Measurements from ENCODE around the gene AUP1. TPM values are rescaled to one million over a fixed set of nuclear protein-coding genes. Genes with fewer than 3 reads are reported as not detected.

Gene AUP1
- total and polyA plus RNA-seq, 9 donors, result 57.1 to 101 (median 70.4) TPM

GRCh38 chr2:74507145-74507925, 22.2 kb downstream of the AUP1 start, which contains the start of gene PCGF1:
Gene PCGF1, minus strand, starts transcription at chr2:74507695. Its CDS starts 27 bp downstream, at chr2:74507668.
- 0 to 2% (median 1%) methylated on average over 56 of the region's 56 CpGs for WGBS, 3 donors
- Histone ChIP-seq H3K36me3 (no peaks in the 10 kb centered on the region), H3K4me3 (peak within 1 kb of the TSS; percentile 71), H3K4me1 (ENCODE audit: insufficient read depth) (peaks cover 5% of the 10 kb centered on the region), H3K27ac (peak within 1 kb of the TSS; percentile 98 to 99), H3K9me3 (no peaks in the 10 kb centered on the region), H3K27me3 (no peaks in the 10 kb centered on the region)
- intact Hi-C loops (cut with DNase I), result loop anchor here in 1 of 4 donors (10.0 kb wide), 1 partner anchor 77 kb away; no protein-coding TSS in a partner anchor
- peak; percentile 99 to 100 (median 100) for DNase-seq
- no peak for TF ChIP-seq EP300 (IDR thresholded peaks at IDR 0.05)
- peak; percentile 22 for TF ChIP-seq POLR2A (IDR thresholded peaks at IDR 0.05)
- peak in 2 of 3 donors; percentile 19 to 37 for TF ChIP-seq CTCF (IDR thresholded peaks at IDR 0.05)

- TF ChIP-seq CTCF (IDR thresholded peaks at IDR 0.05), result no peak
- no peak for TF ChIP-seq EP300 (IDR thresholded peaks at IDR 0.05)
- Histone ChIP-seq H3K4me3 (no peak overlapping the region), H3K27me3 (no peaks in the 10 kb centered on the region), H3K4me1 (ENCODE audit: insufficient read depth) (peaks cover 5% of the 10 kb centered on the region), H3K27ac (no peak overlapping the region), H3K36me3 (no peaks in the 10 kb centered on the region), H3K9me3 (no peaks in the 10 kb centered on the region)
- intact Hi-C loops (cut with DNase I), result loop anchor here in 1 of 4 donors (10.0 kb wide), 1 partner anchor 79 kb away; no protein-coding TSS in a partner anchor
- peak in 1 of 5 donors; percentile 30 for DNase-seq
- WGBS, 3 donors, result 93 to 96% (median 95%) methylated on average over 14 of the region's 14 CpGs
These were observed 23.9 kb downstream of the AUP1 start for GRCh38 chr2:74505448-74506246.

- DNase-seq, result peak in 1 of 5 donors; percentile 7
- no peak overlapping the region for H3K4me3 ChIP-seq
These were observed 24.9 kb downstream of the AUP1 start for GRCh38 chr2:74504591-74504990.

More at GRCh38 chr2:74504591-74504990, 24.9 kb downstream of the AUP1 start:
- intact Hi-C loops (cut with DNase I), result loop anchor here in 1 of 4 donors (10.0 kb wide), 1 partner anchor 80 kb away; no protein-coding TSS in a partner anchor
- no peaks in the 10 kb centered on the region for H3K9me3 ChIP-seq
- no peak for TF ChIP-seq POLR2A (IDR thresholded peaks at IDR 0.05)
- no peak for TF ChIP-seq EP300 (IDR thresholded peaks at IDR 0.05)
- no peak for TF ChIP-seq CTCF (IDR thresholded peaks at IDR 0.05)
- 92 to 97% (median 95%) methylated on average over 3 of the region's 3 CpGs for WGBS, 3 donors
- H3K27me3 ChIP-seq, result no peaks in the 10 kb centered on the region
- H3K36me3 ChIP-seq, result no peaks in the 10 kb centered on the region
- no peak overlapping the region for H3K27ac ChIP-seq
- peaks cover 5% of the 10 kb centered on the region for H3K4me1 ChIP-seq (ENCODE audit: insufficient read depth)
